Neural progenitor cell (in vitro differentiated cells): ENCODE data around the gene PTPRC.

Experiments
- EZH2phosphoT487 ChIP-seq: fragments of 200-600 bp; sonication (generic); IDR thresholded peaks from 2 replicates; pipeline ENCODE4 v1.6.1; 2017; ENCODE audit warnings: antibody characterized with exemption
- TF ChIP-seq, protein P1 (sequence below): fragments of 200-600 bp; sonication (generic); IDR thresholded peaks from 2 replicates; pipeline ENCODE4 v1.5.1; 2017; ENCODE audit warnings: antibody characterized with exemption, mild to moderate bottlenecking

DNA sequence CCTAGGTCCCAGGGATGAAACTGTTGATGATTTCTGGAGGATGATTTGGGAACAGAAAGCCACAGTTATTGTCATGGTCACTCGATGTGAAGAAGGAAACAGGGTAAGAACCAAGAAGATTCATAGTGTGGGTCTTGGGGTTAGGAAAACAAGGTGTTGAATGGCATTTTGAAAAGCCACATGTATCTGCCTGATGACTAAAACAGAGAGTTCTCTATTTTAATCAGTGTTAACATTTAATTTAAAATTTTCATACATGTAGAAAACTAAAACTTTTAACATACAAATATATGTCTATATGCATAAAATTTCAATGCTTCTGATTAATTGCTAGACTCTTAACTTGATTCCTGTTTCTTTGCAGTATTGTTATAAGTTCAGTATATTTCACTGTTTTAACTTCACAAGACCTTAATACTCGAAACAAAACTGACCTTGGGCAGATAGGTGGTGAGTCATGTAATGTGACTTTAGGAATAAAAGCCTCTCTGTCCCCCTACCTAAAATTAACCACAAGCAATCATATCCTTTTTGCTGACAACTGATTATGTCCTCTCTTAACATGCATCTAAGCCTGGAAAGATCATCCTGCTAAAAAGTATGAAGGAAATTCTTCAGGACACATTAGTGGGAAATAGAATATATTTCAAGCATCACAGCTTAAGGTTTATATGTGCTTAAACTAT lies 95.6 kb downstream of the PTPRC start:
- no peak for TF ChIP-seq EZH2phosphoT487
- TF ChIP-seq, protein P1, sequence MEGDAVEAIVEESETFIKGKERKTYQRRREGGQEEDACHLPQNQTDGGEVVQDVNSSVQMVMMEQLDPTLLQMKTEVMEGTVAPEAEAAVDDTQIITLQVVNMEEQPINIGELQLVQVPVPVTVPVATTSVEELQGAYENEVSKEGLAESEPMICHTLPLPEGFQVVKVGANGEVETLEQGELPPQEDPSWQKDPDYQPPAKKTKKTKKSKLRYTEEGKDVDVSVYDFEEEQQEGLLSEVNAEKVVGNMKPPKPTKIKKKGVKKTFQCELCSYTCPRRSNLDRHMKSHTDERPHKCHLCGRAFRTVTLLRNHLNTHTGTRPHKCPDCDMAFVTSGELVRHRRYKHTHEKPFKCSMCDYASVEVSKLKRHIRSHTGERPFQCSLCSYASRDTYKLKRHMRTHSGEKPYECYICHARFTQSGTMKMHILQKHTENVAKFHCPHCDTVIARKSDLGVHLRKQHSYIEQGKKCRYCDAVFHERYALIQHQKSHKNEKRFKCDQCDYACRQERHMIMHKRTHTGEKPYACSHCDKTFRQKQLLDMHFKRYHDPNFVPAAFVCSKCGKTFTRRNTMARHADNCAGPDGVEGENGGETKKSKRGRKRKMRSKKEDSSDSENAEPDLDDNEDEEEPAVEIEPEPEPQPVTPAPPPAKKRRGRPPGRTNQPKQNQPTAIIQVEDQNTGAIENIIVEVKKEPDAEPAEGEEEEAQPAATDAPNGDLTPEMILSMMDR = no peak
